ENCODE measurements around the gene LHX5.
A peak's percentile ranks its signal among the peaks of the same experiment; 100 is the strongest.
"Not testable (repeated sequence)": the region's sequence is repeated elsewhere in the genome, so short reads cannot be mapped to it uniquely, and the experiment has no call there.

Gene LHX5

GRCh38 chr12:113471619-113472171 is at the start of gene LHX5:
TSS of gene LHX5 (minus strand) at chr12:113471871. CDS start at chr12:113471498, 373 bp downstream.
- DNase-seq, result no peak

- DNase-seq, result no peak
These were observed 48.0 kb upstream of the LHX5 start for GRCh38 chr12:113519464-113520307.

- no peak for DNase-seq
These were observed 43.6 kb upstream of the LHX5 start for GRCh38 chr12:113515082-113515856.

GRCh38 chr12:113514602-113515001 is 42.9 kb upstream of the LHX5 start:
- no peak for DNase-seq

- no peak for DNase-seq
These were observed 40.9 kb upstream of the LHX5 start for GRCh38 chr12:113512568-113512967.

- DNase-seq, result no peak
These were observed 35.2 kb upstream of the LHX5 start for GRCh38 chr12:113506867-113507266.

GRCh38 chr12:113505941-113506340 is 34.3 kb upstream of the LHX5 start:
- DNase-seq, result no peak

- no peak for DNase-seq
These were observed 33.2 kb upstream of the LHX5 start for GRCh38 chr12:113504917-113505316.

GRCh38 chr12:113500782-113501311 is 29.2 kb upstream of the LHX5 start:
- no peak for DNase-seq

- no peak for DNase-seq
These were observed 28.6 kb upstream of the LHX5 start for GRCh38 chr12:113500306-113500675.

GRCh38 chr12:113498490-113498889 is 26.8 kb upstream of the LHX5 start:
- DNase-seq, result no peak

GRCh38 chr12:113497693-113498092 is 26.0 kb upstream of the LHX5 start:
- DNase-seq, result no peak

GRCh38 chr12:113495941-113496340 is 24.3 kb upstream of the LHX5 start:
- not testable (repeated sequence) for DNase-seq

GRCh38 chr12:113488322-113488721 is 16.7 kb upstream of the LHX5 start:
- DNase-seq, result no peak

GRCh38 chr12:113486722-113487121 is 15.1 kb upstream of the LHX5 start:
- DNase-seq, result no peak

GRCh38 chr12:113485330-113485729 is 13.7 kb upstream of the LHX5 start:
- no peak for DNase-seq

- DNase-seq, result no peak
These were observed 10.7 kb upstream of the LHX5 start for GRCh38 chr12:113482334-113482733.

GRCh38 chr12:113480336-113480971 is 8.8 kb upstream of the LHX5 start:
- no peak for DNase-seq

- DNase-seq, result peak; percentile 25
These were observed 8.1 kb upstream of the LHX5 start for GRCh38 chr12:113479590-113480335.

- DNase-seq, result no peak
These were observed 7.5 kb upstream of the LHX5 start for GRCh38 chr12:113479216-113479589.

GRCh38 chr12:113478351-113479011 is 6.8 kb upstream of the LHX5 start:
- DNase-seq, result no peak

GRCh38 chr12:113477842-113478215 is 6.2 kb upstream of the LHX5 start:
- DNase-seq, result no peak
